DOHH2 (cell line): Measurements from ENCODE around the gene SMAD2.

Source experiments
- H3F3A ChIP-seq: fragments of 200-600 bp; sonication (generic), shearing (Covaris generic); 2 replicates; pipeline ENCODE4 v1.6.0; 2016; ENCODE audit warnings: antibody characterized with exemption, mild to moderate bottlenecking; ENCODE audit not compliant: control insufficient read depth, insufficient read depth
- H3K27ac ChIP-seq: fragments of 200-600 bp; sonication (generic); 2 replicates; pipeline ENCODE4 v1.5.1; 2014; ENCODE audit warnings: low read depth, mild to moderate bottlenecking, low read length, moderate library complexity
- H3K27me3 ChIP-seq: fragments of 200-600 bp; sonication (generic); 2 replicates; pipeline ENCODE4 v1.6.1; 2014; ENCODE audit warnings: mild to moderate bottlenecking, low read length, mixed read lengths; ENCODE audit not compliant: control insufficient read depth
- H3K36me3 ChIP-seq: fragments of 200-600 bp; sonication (generic); 2 replicates; pipeline ENCODE4 v1.6.1; 2014; ENCODE audit warnings: mild to moderate bottlenecking, low read length, moderate library complexity, mixed read lengths; ENCODE audit not compliant: control insufficient read depth
- H3K4me1 ChIP-seq: fragments of 200-600 bp; sonication (generic); 2 replicates; pipeline ENCODE4 v1.6.1; 2014; ENCODE audit warnings: mild to moderate bottlenecking, low read length, mixed read lengths; ENCODE audit not compliant: control insufficient read depth
- H3K4me2 ChIP-seq: fragments of 200-600 bp; sonication (generic); 2 replicates; pipeline ENCODE4 v1.6.0; 2014; ENCODE audit warnings: mild to moderate bottlenecking, low read length, moderate library complexity
- H3K4me3 ChIP-seq: fragments of 200-600 bp; sonication (generic); 2 replicates; pipeline ENCODE4 v1.5.1; 2014; ENCODE audit warnings: mild to moderate bottlenecking, low read length, mixed read lengths
- H3K79me2 ChIP-seq: fragments of 200-600 bp; sonication (generic); 2 replicates; pipeline ENCODE4 v1.6.1; 2014; ENCODE audit warnings: mild to moderate bottlenecking, low read length, mixed read lengths; ENCODE audit not compliant: control insufficient read depth
- H3K9me2 ChIP-seq: fragments of 200-600 bp; sonication (generic); replicated peaks from 2 replicates; pipeline ENCODE4 v1.6.1; 2014; ENCODE audit warnings: mild to moderate bottlenecking, low read length, mixed read lengths; ENCODE audit not compliant: control insufficient read depth
- H3K9me3 ChIP-seq: fragments of 200-600 bp; sonication (generic); 2 replicates; pipeline ENCODE4 v1.6.1; 2014; ENCODE audit warnings: antibody characterized with exemption, low read length, mixed read lengths; ENCODE audit not compliant: control insufficient read depth, insufficient read depth
- H4K20me1 ChIP-seq: fragments of 200-600 bp; sonication (generic); 2 replicates; pipeline ENCODE4 v1.6.0; 2014; ENCODE audit warnings: low read depth, mild to moderate bottlenecking, antibody characterized with exemption, low read length, moderate library complexity; ENCODE audit not compliant: control insufficient read depth, insufficient read depth
- CTCF ChIP-seq: fragments of 200-600 bp; sonication (generic); IDR thresholded peaks from one replicate; pipeline ENCODE4 v1.5.1; 2014; ENCODE audit warnings: antibody characterized with exemption, mild to moderate bottlenecking, low read depth, low read length; ENCODE audit not compliant: poor library complexity, severe bottlenecking
- EZH2phosphoT487 ChIP-seq: fragments of 200-600 bp; sonication (generic); IDR thresholded peaks from 2 replicates; pipeline ENCODE4 v1.6.1; 2017; ENCODE audit warnings: borderline replicate concordance, mild to moderate bottlenecking, antibody characterized with exemption, low read length, moderate library complexity, mixed read lengths

The SMAD2 gene

GRCh38 chr18:47826157-47827074 lies 104.0 kb downstream of the SMAD2 start:
- TF ChIP-seq EZH2phosphoT487 (no peak), CTCF (no peak)
- Histone ChIP-seq H3K4me2 (no peak overlapping the region), H3K9me2 (no peaks in the 10 kb centered on the region), H3K4me3 (no peak overlapping the region), H3K36me3 (peaks cover under 1% of the 10 kb centered on the region), H3K27ac (no peak overlapping the region), H3F3A (no peaks in the 10 kb centered on the region), H3K79me2 (no peaks in the 10 kb centered on the region), H3K4me1 (no peaks in the 10 kb centered on the region), H3K9me3 (no peaks in the 10 kb centered on the region), H3K27me3 (no peaks in the 10 kb centered on the region), H4K20me1 (0 out of 2 replicates have a peak, but pooled peaks cover 3% of the 10 kb centered on the region)

GRCh38 chr18:47821314-47821713 lies 109.1 kb downstream of the SMAD2 start:
- TF ChIP-seq EZH2phosphoT487 (no peak), CTCF (no peak)
- Histone ChIP-seq H3K4me3 (no peak overlapping the region), H3K4me2 (no peak overlapping the region), H3K9me2 (no peaks in the 10 kb centered on the region), H3K4me1 (no peaks in the 10 kb centered on the region), H3K9me3 (no peaks in the 10 kb centered on the region), H3K36me3 (no peaks in the 10 kb centered on the region; the same call in 1 of the 2 replicates), H3K79me2 (no peaks in the 10 kb centered on the region), H3F3A (0 out of 2 replicates have a peak, but pooled peaks cover 2% of the 10 kb centered on the region), H3K27ac (no peak overlapping the region), H3K27me3 (no peaks in the 10 kb centered on the region), H4K20me1 (no peaks in the 10 kb centered on the region)

- Histone ChIP-seq H3K4me1 (no peaks in the 10 kb centered on the region), H3K4me2 (no peak overlapping the region), H3K4me3 (no peak overlapping the region), H3K36me3 (no peaks in the 10 kb centered on the region), H4K20me1 (no peaks in the 10 kb centered on the region), H3K27me3 (no peaks in the 10 kb centered on the region), H3K9me3 (no peaks in the 10 kb centered on the region), H3K27ac (no peak overlapping the region), H3K79me2 (no peaks in the 10 kb centered on the region), H3F3A (0 out of 2 replicates have a peak, but pooled peaks cover 2% of the 10 kb centered on the region), H3K9me2 (no peaks in the 10 kb centered on the region)
- TF ChIP-seq CTCF (no peak), EZH2phosphoT487 (no peak)
Measured at GRCh38 chr18:47817795-47818077, 112.7 kb downstream of the SMAD2 start.
